ENCODE data around the gene SLC29A3.

SLC29A3 gene

GRCh38 chr10:71345694-71346093 lies 26.6 kb downstream of the SLC29A3 start:
- no peak for TF ChIP-seq TAF1 (IDR thresholded peaks at IDR 0.05; ENCODE audit: borderline replicate concordance, insufficient read depth, low read length)
- no peak for TF ChIP-seq POLR2AphosphoS5 (IDR thresholded peaks at IDR 0.05; ENCODE audit: low read depth, low read length)
- no peak for TF ChIP-seq FOXP2 (optimal IDR thresholded peaks at IDR 0.05; ENCODE audit: borderline replicate concordance, extremely low read depth, extremely low read length, insufficient read depth)
- TF ChIP-seq SIN3A (IDR thresholded peaks at IDR 0.05; ENCODE audit: borderline replicate concordance, insufficient read depth, low read length), result no peak
- TF ChIP-seq, protein P1, sequence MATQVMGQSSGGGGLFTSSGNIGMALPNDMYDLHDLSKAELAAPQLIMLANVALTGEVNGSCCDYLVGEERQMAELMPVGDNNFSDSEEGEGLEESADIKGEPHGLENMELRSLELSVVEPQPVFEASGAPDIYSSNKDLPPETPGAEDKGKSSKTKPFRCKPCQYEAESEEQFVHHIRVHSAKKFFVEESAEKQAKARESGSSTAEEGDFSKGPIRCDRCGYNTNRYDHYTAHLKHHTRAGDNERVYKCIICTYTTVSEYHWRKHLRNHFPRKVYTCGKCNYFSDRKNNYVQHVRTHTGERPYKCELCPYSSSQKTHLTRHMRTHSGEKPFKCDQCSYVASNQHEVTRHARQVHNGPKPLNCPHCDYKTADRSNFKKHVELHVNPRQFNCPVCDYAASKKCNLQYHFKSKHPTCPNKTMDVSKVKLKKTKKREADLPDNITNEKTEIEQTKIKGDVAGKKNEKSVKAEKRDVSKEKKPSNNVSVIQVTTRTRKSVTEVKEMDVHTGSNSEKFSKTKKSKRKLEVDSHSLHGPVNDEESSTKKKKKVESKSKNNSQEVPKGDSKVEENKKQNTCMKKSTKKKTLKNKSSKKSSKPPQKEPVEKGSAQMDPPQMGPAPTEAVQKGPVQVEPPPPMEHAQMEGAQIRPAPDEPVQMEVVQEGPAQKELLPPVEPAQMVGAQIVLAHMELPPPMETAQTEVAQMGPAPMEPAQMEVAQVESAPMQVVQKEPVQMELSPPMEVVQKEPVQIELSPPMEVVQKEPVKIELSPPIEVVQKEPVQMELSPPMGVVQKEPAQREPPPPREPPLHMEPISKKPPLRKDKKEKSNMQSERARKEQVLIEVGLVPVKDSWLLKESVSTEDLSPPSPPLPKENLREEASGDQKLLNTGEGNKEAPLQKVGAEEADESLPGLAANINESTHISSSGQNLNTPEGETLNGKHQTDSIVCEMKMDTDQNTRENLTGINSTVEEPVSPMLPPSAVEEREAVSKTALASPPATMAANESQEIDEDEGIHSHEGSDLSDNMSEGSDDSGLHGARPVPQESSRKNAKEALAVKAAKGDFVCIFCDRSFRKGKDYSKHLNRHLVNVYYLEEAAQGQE (IDR thresholded peaks at IDR 0.05; ENCODE audit: insufficient read depth in 1 of 2, low read depth in 2 of 2, low read length in 2 of 2), result no peak

DNA sequence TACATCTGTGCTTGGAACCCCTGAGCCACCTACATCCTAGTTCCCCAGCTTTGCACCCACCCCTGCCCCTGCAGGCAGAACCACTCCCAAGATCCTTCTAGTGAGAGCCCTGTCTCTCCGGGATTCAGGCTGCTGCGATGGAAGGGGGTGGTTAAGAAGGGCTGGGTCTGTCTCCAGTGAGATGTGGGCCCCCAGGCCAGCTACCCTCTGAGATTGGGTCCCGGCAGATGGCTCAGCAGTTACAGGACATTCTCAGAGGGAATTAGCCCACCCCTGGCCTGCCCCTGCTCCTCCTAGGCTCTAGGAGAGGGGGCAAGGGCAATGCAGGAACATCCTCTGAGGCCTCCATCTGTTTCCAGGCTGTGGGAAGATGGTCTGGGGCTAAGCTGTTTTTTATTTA lies 27.7 kb downstream of the SLC29A3 start:
- TF ChIP-seq, protein P1 (IDR thresholded peaks at IDR 0.05; ENCODE audit: insufficient read depth in 1 of 2, low read depth in 2 of 2, low read length in 2 of 2), result no peak
- TF ChIP-seq FOXP2 (optimal IDR thresholded peaks at IDR 0.05; ENCODE audit: borderline replicate concordance, extremely low read depth, extremely low read length, insufficient read depth), result no peak
- no peak for TF ChIP-seq POLR2AphosphoS5 (IDR thresholded peaks at IDR 0.05; ENCODE audit: low read depth, low read length)
- no peak for TF ChIP-seq TAF1 (IDR thresholded peaks at IDR 0.05; ENCODE audit: borderline replicate concordance, insufficient read depth, low read length)
- TF ChIP-seq SIN3A (IDR thresholded peaks at IDR 0.05; ENCODE audit: borderline replicate concordance, insufficient read depth, low read length), result no peak

DNA sequence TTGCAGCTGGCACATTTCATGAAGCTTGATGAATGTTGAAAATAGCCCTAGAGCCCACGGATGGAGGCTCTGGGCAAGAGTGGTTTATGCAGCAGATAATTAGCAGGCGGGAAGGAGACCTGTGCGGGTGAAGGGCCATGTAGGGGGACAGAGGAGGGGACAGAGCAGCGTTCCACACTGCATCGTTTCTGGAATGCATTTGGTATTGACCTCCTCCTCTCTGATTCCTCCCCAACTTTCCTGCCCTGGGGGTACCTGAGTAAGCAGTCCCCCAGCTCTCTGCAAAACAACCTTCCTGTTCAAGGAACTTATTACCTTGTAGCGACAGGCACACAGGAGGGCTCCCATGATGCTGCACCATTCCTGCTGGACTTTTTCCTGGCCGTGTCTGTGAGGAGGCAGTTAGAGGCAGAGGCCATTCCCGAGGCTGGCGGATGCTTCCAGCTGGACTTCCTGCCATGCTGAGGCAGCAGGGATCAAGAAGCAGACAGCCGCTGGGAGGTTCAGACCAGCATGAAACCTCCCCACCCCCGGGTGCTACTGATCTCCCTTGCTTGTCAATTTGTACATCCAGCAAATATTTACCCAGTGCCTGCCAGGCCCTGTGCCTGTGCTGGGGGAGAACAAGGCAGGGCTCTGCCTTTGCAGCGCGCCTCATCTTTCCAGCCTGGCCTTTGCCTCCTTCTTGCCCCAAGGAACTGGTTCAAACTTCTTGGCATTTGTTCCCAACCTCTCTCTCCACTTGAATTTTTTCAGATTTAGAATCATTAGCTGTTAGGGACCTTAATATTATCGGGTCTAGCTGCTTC lies 28.7 kb downstream of the SLC29A3 start:
- TF ChIP-seq SIN3A (IDR thresholded peaks at IDR 0.05; ENCODE audit: borderline replicate concordance, insufficient read depth, low read length) (no peak), TAF1 (IDR thresholded peaks at IDR 0.05; ENCODE audit: borderline replicate concordance, insufficient read depth, low read length) (no peak), POLR2AphosphoS5 (IDR thresholded peaks at IDR 0.05; ENCODE audit: low read depth, low read length) (no peak), FOXP2 (optimal IDR thresholded peaks at IDR 0.05; ENCODE audit: borderline replicate concordance, extremely low read depth, extremely low read length, insufficient read depth) (no peak)
- TF ChIP-seq, protein P1 (IDR thresholded peaks at IDR 0.05; ENCODE audit: insufficient read depth in 1 of 2, low read depth in 2 of 2, low read length in 2 of 2), result no peak

- TF ChIP-seq TAF1 (IDR thresholded peaks at IDR 0.05; ENCODE audit: borderline replicate concordance, insufficient read depth, low read length), result no peak
- no peak for TF ChIP-seq SIN3A (IDR thresholded peaks at IDR 0.05; ENCODE audit: borderline replicate concordance, insufficient read depth, low read length)
- TF ChIP-seq POLR2AphosphoS5 (IDR thresholded peaks at IDR 0.05; ENCODE audit: low read depth, low read length), result no peak
- no peak for TF ChIP-seq FOXP2 (optimal IDR thresholded peaks at IDR 0.05; ENCODE audit: borderline replicate concordance, extremely low read depth, extremely low read length, insufficient read depth)
- TF ChIP-seq, protein P1 (IDR thresholded peaks at IDR 0.05; ENCODE audit: insufficient read depth in 1 of 2, low read depth in 2 of 2, low read length in 2 of 2), result no peak
Measured at GRCh38 chr10:71348850-71349249, 29.8 kb downstream of the SLC29A3 start.

All from PFSK-1 (cell line).